Endometrial microvascular endothelial cells (primary cell): ENCODE measurements around the gene PXN. TPM values are rescaled to one million over a fixed set of nuclear protein-coding genes. Genes with fewer than 3 reads are reported as not detected.
"Not testable (repeated sequence)": the region's sequence is repeated elsewhere in the genome, so short reads cannot be mapped to it uniquely, and the experiment has no call there.

ENCODE experiments used
- in situ Hi-C: cut with HindIII; loops from 2 replicates; pipeline ENCODE4 v1.10.0; 2017; ENCODE audit warnings: low sequenced_read_pairs, low pct_unique_long_range_greater_than_20kb; ENCODE audit errors: inconsistent ontology term
- total RNA-seq: library from RNA; depleted of rRNA; stranded (reverse); fragments of >200 nt; gene quantifications from one replicate; pipeline ENCODE4 v1.2.3, GENCODE V29; 2015; ENCODE audit errors: inconsistent ontology term

Gene PXN
- total RNA-seq, 1 donor from 2014 or later = 325 TPM

DNA sequence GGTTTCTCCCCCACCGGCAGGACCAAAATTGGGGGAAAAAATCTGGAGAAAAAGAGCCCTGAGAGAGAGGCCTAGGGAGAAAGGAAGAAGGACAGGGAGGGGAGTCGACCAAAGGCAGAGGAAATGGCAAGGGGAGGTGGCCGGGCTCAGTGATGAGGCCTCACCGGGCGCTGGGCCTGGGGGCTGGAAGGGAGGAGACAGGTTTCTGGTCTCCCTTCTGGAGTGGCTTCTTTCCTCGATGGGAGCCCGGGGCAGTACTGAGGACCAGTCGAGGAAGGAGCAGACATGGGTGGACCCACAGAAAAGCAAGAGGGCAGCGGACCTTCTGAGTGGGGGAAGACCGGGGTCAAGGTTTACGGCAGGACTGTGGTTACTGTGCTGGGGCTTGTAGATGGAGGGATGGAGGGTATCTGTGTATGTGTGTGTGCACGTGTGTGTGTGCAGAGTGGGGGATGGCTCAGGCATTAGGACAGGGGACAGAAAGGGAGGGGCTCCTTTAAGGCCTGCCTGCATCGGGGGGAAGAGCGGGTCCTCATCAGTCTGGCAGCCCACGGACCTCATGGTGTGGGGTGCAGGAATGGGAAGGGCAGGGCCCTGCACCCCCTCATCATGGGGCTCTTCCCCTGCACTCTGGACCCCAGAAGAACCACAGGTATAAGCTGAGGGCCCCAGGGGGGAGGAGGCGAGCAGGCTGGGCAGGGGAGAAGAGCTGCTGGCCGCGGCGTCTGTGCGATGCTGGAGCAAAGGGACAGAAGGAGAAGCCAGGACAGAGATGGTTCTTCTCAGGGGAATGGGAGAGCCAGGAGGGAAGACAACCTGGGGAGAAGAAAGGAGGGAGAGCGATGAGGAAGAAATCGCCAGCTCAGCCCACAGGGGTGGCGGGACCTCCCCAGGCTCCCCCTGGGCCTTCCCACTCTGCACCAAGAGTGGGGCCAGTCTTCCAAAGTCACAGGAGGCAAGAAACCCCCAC is 49.5 kb downstream of the PXN start:
- in situ Hi-C loops = no loop called here

DNA sequence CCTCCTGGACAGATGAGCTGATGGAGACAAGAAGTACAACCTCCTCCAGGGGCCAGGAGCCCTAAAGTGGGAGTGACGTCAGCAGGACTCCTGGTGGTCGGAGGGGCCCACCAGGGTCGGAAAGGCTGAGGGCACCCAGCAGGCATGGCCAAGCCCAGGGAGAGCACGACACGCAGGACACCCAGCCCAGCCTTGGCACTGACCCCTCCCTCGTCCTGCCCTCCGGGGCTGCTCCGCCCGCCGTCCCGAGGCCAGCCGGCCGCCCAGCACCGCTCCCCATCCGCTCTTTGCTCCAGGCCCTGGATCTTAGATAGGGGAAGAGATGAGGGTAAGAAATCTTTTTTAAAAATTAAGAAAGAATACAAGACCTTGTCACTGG is 50.2 kb downstream of the PXN start:
- in situ Hi-C loops = no loop called here

DNA sequence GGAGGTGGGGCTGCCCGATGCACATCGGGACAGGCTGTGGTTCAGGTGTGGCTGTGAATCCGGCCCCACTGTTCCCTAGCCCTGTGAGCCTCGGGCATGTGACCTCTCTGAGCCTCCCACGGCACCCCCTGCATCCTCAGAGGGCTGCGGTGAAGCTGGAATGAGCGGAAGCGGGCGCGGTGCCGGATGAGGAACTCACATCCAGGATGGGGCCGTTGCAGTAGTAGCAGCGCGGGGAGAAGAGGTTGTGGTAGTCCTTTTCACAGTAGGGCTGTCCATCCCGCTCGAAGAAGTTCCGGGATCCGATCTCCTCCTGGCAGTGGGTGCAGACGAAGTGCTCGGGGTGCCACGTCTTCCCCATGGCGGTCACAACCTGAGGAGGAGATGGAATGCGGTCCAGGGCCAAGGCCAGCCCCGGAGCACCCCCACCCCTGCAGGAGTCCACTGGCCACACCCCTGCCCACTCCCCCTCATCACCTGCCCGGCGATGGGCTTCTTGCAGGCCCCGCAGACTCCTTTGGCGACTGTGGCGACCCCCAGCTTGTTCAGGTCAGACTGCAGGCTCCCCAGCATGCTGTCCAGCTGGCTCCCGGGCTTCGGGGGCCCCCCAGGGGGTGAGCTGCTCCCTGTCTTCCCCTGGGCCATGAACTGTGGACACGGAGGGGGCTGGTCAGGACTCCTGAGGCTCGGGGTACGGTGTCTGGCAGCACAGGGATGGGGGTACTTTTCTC is 50.7 kb downstream of the PXN start:
- in situ Hi-C loops = no loop called here

DNA sequence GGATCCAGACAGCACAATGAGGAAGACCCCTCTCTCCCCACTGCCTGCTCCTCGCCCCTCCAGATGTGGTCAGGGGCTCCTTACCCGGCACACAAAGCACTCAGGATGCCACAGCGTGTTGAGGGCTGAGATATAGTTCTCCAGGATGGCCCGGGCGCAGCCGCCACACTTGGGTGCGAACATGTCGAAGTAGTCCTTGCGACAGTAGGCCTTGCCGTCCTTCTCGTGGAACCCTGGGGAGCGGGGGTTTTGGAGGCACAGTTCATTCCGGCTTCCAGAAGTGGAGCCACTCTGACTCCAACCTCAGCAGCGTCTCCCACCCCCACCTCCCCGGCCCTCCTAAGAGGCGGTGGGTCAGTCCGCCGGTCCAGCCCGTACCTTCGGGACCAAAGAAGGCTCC is 51.8 kb downstream of the PXN start:
- in situ Hi-C loops = no loop called here

DNA sequence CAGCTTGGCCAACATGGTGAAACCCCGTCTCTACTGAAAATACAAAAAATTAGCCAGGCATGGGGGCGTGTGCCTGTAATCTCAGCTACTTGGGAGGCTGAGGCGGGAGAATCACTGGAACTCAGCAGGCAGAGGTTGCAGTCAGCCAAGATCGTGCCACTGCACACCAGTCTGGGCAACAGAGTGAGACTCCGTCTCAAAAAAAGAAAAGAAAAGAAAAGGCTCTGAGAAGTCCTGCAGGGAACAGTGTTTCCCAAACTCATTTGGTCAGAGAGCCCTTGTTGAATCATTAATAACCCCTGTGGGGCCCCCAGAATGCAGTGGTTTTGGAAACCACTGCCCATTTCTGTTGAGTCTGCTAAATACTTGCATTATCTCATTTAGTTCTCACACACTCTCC is 52.3 kb downstream of the PXN start:
- in situ Hi-C loops = not testable (repeated sequence)

DNA sequence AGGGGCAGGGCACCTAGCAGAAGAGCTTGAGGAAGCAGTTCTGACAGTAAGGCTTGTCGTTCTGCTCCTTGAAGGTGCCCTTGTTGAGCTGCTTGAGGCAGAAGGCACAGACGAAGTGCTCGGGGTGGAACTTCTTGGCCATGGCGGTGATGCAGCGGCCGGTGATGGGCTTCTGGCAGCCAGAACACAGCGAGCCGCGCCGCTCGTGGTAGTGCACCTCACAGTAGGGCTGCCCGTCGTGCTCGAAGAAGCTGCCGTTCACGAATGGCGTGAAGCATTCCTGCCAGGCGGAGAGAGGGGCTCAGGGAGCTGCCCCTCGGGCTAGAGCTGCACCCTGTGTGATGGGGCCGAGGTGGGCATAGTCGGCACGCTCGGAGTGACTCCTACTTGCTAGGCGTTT is 53.2 kb downstream of the PXN start:
- in situ Hi-C loops = no loop called here

DNA sequence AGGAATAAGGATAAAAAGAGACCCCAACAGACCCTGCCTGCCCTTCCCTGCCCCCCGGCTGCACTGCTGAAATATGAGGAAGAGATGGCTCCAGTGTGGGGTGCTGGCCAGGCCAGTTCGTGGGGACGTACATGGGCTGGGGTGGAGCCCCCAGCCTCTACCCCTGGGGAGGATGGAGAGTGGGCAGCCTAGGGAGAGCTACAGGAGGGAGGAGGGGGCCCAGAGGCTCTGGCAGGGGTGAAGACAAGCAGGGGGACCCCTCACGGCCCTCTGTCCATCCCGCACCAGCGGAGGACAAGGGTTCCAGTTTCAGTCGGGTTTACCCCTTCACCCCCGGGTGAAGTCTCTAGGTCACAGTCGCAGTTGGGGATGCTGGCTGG is 53.6 kb downstream of the PXN start:
- in situ Hi-C loops = no loop called here

DNA sequence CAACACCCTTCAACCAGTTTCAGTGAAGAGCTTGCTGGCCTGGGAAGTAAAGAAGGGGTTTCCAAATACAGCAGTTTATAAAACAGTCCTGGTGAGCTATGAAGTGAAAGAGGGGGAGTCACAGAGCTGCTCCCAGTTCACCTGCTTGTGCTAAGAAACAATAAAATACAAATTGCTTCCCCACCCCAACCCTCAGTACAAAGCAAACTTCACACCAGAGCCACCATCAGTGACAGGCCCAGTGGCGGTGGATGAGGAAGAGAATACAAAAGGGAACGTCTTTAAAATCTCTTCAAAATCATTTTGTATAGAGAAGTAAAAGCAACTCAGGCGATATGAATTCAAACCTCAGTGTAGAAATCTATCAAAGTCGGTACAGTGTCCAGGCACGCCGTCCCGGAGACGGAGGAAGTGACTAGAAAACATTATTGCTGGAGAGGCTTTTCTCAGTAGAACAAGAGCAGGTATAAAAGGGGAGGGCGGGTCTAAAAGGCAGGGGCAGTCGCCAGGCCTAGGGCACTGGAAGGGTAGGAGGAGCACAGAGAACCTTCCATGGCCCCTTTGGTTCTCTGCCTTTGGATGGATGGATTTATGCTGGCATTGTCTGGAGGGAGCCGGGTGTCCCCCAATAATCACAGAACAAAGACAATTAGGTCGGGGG is 54.2 kb downstream of the PXN start:
- in situ Hi-C loops = no loop called here

DNA sequence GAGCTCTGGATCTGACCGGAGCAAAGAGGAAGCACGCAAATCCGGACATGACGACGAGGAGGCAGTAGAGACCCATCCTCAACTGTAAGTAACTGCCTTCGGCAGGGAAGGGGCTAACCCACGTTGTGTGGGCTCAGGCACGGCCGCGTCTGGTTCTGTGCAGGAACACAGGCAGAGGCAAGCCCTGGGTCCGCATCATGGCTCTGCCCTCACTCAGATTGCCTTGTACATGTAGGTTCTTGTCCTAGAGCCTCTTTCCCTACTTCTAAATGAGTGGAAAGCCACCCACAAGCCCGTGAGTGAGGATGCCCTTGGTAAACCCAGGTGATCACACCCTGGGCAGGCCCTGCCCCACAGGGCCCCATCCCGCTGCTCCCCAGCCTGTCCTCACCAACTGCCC is 55.7 kb downstream of the PXN start:
- in situ Hi-C loops = no loop called here

DNA sequence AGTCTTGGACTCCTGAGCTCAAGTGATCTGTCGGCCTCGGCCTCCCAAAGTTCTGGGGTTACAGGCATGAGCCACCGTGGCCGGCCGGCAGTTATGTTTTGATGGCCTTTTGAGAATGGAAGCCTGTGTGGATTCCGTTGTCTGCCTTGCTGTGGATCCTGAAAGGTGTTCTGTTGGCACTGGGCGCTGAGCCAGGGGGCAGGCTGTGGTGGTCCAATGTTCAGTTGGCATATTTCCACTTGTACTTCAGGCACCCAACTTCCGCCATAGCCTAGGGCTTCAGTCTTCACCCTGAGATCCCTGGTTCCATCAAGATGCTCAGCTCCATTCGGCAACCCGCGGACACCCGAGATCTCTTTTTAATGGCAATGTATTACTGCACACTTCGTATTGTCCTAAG is 58.3 kb downstream of the PXN start:
- in situ Hi-C loops = no loop called here

DNA sequence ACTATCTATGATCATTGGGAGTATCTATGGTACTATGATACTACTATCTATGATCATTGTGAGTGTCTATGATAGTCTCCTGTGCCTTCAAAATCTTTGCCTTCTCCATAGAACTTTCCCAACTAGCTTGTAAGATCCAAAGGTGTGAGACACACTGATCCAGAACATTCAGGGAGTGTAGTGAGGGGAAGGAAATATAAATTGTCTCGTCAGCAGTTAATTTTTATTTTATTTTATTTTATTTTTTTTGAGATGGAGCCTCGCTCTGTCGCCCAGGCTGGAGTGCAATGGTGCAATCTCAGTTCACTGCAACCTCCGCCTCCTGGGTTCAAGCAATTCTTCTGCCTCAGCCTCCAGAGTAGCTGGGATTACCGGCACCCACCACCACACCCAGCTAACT is 58.7 kb downstream of the PXN start:
- in situ Hi-C loops = not testable (repeated sequence)

DNA sequence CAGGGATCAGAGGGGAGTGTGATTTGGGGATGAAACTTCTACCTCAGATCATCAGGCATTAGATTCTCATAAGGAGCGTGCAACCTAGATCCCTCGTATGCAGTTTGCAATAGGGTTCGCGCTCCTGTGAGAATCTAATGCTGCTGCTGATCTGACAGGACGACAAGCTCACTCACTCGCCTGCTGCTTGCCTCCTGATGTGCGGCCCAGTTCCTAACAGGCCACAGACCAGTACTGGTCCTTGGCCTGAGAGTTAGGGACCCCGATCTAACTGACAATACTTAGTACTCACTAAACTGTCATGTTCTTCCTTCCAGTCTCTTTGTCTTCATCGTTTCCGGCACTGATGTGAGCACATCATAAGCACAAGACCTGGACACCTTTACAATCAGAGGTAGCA is 59.3 kb downstream of the PXN start:
- in situ Hi-C loops = no loop called here

DNA sequence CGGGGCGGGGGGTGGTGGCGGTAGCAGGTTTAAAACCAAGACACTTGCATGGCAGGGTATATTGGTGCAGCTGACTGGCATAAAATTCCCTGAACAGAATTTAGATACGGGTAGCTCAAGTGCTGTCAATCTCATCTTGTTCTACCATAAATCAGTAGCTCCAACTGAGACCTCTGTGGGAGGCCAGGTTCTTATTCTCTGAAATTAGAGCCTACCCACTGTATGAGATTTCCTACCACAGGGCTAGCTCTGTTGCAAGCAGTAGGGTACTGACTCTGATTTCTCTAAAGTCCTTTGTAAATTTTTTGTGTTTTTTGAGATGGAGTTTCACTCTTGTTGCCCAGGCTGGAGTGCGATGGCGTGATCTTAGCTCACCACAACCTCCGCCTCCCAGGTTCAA is 61.4 kb downstream of the PXN start:
- in situ Hi-C loops = no loop called here

DNA sequence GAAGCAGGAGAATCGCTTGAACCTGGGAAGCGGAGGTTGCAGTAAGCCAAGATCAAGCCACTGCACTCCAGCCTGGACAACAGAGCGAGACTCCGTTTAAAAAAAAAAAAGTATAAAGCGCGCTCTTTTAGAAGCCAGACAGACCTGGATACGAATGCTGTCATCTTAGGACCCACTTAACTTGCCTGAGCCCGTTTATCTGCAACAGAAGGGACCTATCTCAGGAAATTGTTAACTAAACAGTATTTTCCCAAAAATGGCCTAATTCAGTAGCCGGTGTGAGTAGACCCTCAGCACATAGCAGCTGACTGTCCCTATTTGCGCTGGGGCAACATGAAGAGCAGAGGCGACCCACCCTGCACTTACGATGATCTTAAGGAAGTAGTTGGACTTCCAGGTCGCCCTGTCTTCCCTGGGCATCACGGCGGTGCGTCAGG is 65.1 kb downstream of the PXN start:
- in situ Hi-C loops = no loop called here

DNA sequence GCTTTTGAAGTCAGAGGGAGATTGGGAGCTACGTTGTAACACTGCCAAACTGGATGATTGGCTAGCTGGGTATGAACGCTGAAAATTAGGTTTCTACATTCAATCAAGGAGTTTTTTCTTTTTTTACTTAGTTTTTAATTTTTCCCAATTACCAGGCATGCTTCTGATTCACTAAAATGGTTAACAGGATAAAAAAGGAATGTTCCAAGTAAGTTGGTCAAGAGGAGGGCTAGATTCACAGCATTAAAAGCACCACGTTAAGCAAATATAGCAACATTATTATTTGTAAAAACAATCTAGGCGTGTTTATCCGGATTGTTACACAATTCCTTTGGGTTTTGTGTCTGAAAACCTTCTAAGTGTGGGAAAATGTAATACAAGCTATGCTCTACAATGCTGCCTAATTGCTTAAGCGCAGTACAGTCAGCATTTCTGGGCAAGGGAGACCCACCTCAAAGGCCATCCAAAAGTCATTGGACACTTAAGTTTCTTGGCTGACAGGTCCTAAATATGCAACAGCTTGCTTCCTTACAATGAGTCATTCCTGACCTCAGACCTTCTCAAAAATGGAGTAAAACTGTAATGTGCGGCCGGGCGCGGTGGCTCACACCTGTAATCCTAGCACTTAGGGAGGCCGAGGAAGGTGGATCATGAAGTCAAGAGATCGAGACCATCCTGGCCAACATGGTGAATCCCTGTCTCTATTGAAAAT is 65.8 kb downstream of the PXN start:
- in situ Hi-C loops = no loop called here

DNA sequence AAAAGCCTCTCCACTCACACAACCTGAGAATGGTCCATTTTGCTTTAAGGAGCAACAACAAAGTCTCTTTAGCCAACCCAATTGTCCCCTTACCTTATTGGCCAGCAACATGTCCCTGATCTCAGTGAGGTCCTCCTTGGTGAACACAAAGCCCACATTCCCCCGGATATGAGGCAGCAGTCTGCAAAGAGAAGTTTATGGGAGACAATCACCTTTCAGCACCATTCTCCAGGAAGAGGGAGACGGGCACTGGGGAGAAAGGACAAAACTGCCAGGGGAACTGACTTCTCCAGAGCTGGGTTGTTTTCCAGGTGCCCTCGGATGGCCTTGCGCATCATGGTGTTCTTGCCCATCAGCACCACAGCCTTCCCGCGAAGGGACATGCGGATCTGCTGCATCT is 66.5 kb downstream of the PXN start:
- in situ Hi-C loops = no loop called here

DNA sequence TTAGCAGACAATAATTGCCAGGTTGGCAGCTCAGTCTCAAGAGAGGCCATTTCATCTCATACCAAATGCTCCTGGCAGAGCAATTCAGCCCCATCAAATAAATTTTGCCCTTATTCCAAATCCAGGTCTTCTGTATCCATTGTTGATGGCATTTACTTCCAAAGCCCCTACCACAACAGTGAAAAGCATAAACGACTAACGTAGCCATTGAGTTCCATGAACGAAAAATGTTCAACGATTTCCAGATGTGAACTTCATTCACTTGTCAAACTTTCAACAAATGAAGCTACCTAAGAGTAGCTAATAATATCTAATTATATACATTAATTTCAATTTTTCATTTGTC is 68.0 kb downstream of the PXN start:
- in situ Hi-C loops = no loop called here

DNA sequence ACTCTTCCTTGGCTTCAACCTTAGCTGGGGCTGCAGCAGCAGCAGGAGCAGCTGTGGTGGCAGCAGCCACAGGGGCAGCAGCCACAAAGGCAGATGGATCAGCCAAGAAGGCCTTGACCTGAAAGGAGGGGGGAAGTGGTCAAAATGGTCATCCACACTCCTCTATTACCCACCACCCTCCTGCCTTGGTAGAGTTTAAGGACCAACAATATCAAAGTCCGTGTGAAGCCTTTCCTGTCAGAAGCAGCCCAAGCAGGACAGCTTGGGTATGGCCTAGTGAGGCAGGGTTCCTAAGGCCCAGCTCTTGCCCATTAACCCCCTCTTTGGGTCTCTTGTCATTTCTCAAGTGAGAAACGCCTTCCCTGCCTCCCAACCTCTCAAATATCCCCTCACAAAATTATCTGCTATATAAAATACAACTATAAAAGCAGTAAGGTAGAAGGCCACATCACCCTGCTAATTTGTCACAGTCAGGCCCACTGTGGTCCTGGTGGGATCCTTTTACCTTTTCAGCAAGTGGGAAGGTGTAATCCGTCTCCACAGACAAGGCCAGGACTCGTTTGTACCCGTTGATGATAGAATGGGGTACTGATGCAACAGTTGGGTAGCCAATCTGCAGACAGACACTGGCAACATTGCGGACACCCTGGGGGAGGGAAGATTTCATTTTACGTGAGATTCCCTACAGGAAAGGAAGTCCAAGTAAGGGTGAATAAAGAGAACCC is 68.6 kb downstream of the PXN start:
- in situ Hi-C loops = not testable (repeated sequence)

DNA sequence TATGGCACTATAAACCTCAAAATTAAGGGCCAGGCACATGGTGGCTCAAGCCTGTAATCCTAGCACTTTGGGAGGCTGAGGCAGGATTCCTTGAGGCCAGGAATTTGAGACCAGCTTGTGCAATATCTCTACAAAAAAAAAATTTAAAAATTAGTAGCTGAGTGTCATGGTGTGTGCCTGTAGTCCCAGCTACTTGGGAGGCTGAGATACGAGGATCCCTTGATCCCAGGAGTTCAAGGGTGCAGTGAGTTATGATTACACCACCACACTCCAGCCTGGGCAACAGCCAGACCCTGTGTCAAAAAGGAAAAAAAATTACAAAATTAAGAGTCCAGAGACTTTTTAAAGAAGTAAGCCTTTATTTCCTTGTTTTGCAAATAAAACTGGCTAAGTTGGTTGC is 69.2 kb downstream of the PXN start:
- in situ Hi-C loops = no loop called here
